DOHH2 (cell line): Measurements from ENCODE around the gene EID2B.

ENCODE experiments used
- EZH2phosphoT487 ChIP-seq: fragments of 200-600 bp; sonication (generic); IDR thresholded peaks from 2 replicates; pipeline ENCODE4 v1.6.1; 2017; ENCODE audit warnings: borderline replicate concordance, mild to moderate bottlenecking, antibody characterized with exemption, low read length, moderate library complexity, mixed read lengths
- TF ChIP-seq, protein P1 (sequence below): fragments of 200-600 bp; sonication (generic); IDR thresholded peaks from one replicate; pipeline ENCODE4 v1.5.1; 2014; ENCODE audit warnings: antibody characterized with exemption, mild to moderate bottlenecking, low read depth, low read length; ENCODE audit not compliant: poor library complexity, severe bottlenecking

DNA sequence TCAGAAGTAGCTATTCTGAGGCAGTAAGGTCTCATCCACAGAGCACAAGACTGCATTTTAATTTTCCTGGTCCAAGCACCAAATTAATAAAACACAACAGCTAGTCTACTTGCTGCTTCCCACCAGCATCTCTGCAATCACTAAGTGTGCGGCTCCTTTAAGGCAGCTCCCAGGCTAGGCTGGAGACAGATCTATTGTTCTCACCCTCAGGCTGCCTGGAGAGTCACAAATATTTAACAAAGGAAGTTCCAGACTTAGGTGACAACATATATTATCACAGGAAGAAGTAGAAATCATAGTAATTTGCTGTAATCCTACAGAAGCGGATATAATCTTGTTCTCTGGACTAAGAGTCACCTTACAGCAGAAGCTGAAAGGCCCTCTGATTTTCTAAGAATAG lies 9.6 kb upstream of the EID2B start:
- TF ChIP-seq, protein P1, sequence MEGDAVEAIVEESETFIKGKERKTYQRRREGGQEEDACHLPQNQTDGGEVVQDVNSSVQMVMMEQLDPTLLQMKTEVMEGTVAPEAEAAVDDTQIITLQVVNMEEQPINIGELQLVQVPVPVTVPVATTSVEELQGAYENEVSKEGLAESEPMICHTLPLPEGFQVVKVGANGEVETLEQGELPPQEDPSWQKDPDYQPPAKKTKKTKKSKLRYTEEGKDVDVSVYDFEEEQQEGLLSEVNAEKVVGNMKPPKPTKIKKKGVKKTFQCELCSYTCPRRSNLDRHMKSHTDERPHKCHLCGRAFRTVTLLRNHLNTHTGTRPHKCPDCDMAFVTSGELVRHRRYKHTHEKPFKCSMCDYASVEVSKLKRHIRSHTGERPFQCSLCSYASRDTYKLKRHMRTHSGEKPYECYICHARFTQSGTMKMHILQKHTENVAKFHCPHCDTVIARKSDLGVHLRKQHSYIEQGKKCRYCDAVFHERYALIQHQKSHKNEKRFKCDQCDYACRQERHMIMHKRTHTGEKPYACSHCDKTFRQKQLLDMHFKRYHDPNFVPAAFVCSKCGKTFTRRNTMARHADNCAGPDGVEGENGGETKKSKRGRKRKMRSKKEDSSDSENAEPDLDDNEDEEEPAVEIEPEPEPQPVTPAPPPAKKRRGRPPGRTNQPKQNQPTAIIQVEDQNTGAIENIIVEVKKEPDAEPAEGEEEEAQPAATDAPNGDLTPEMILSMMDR = no peak
- TF ChIP-seq EZH2phosphoT487 = no peak
